Measurements from ENCODE around the gene NACC2. TPM values are rescaled to one million over a fixed set of nuclear protein-coding genes. Genes with fewer than 3 reads are reported as not detected.

NACC2 gene
- total and polyA plus RNA-seq, 8 donors: 3.6 to 29.5 (median 5.5) TPM

DNA sequence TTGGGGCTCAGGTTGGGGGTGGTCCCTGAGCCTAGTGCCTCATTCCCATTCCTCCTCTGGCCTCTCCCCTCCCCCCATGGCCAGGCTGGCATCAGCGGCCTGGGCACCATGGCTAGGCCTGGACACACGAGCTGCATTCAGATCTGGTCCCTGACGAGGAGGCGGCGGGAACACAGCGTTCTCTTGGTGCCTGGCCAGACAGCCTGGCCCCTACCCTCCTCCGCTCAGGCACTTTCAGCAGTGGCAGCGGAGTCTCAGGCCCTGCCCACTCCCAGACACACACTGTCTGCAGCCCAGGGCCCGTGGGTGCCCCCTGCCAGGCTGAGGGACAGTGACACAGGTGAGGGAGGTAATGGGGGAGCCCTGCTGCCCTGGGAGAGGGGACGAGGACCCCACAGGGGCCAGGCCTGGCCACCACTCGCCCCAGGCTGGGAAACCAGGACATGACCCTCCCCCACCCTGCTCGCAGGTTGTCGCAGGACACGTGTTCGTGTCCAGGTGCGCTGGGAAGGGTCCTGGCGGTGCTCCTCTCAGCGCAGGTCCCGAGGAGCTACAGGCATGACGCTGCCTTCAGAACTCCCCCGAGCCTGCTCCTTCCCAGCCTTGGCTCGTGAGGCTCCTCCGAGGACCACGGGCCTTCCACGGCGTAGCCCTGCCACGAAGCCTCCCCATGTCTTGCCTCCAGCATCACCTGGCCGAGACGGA, 114.0 kb downstream of the NACC2 start:
- DNase-seq (peak in 1 of 4 donors; percentile 69), ATAC-seq (no peak)
- H3K27ac ChIP-seq: no peak overlapping the region
- TF ChIP-seq, protein P1, sequence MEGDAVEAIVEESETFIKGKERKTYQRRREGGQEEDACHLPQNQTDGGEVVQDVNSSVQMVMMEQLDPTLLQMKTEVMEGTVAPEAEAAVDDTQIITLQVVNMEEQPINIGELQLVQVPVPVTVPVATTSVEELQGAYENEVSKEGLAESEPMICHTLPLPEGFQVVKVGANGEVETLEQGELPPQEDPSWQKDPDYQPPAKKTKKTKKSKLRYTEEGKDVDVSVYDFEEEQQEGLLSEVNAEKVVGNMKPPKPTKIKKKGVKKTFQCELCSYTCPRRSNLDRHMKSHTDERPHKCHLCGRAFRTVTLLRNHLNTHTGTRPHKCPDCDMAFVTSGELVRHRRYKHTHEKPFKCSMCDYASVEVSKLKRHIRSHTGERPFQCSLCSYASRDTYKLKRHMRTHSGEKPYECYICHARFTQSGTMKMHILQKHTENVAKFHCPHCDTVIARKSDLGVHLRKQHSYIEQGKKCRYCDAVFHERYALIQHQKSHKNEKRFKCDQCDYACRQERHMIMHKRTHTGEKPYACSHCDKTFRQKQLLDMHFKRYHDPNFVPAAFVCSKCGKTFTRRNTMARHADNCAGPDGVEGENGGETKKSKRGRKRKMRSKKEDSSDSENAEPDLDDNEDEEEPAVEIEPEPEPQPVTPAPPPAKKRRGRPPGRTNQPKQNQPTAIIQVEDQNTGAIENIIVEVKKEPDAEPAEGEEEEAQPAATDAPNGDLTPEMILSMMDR (IDR thresholded peaks at IDR 0.05): no peak
- H3K27me3 ChIP-seq: peaks cover 0 to 64% of the 10 kb centered on the region in 2 donors
- intact Hi-C loops (cut with DNase I): no loop called here
- H3K9me3 ChIP-seq: no peaks in the 10 kb centered on the region
- no peaks in the 10 kb centered on the region for H3K36me3 ChIP-seq
- H3K4me3 ChIP-seq: no peak overlapping the region
- peaks cover 0 to 13% of the 10 kb centered on the region in 2 donors for H3K4me1 ChIP-seq

DNA sequence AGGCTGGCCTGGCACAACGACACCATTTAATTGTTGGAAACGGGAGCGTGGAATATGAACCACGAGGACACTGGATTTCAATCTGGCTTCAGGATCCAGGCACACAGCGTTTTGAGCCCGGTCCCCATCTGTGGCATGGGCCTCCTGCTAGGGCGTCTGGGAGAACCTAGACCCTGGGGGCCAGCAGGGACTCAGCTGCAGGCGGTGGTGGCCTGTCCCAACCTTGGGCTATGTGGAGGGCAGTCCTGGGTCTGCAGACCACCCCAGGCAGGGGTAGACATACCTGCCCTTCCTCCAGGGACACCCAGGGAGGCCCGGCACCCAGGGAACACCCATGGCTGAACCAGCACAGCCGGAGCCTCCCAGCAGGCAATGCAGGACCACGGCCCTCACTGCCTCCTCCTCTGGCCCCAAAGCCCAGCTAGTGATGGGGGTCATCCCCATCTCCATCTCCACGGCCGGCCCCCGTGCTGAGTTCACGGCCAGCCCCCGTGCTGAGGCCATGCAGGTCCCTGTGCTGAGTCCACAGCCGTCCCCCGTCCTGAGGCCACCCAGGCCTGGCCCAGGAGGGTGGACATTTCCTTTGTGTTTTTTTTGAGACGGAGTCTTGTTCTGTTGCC, 115.4 kb downstream of the NACC2 start:
- no peak overlapping the region for H3K27ac ChIP-seq
- ATAC-seq (no peak), DNase-seq (peak in 1 of 4 donors; percentile 76)
- TF ChIP-seq, protein P1 (IDR thresholded peaks at IDR 0.05): no peak
- no peaks in the 10 kb centered on the region for H3K36me3 ChIP-seq
- H3K27me3 ChIP-seq: peaks cover 0 to 50% of the 10 kb centered on the region in 2 donors
- H3K4me3 ChIP-seq: no peak overlapping the region
- no peaks in the 10 kb centered on the region for H3K9me3 ChIP-seq
- intact Hi-C loops (cut with DNase I): loop anchor here in 1 of 2 donors (10.0 kb wide), 1 partner anchor 145 kb away; no protein-coding TSS in a partner anchor
- H3K4me1 ChIP-seq: peaks cover 0 to 13% of the 10 kb centered on the region in 2 donors

DNA sequence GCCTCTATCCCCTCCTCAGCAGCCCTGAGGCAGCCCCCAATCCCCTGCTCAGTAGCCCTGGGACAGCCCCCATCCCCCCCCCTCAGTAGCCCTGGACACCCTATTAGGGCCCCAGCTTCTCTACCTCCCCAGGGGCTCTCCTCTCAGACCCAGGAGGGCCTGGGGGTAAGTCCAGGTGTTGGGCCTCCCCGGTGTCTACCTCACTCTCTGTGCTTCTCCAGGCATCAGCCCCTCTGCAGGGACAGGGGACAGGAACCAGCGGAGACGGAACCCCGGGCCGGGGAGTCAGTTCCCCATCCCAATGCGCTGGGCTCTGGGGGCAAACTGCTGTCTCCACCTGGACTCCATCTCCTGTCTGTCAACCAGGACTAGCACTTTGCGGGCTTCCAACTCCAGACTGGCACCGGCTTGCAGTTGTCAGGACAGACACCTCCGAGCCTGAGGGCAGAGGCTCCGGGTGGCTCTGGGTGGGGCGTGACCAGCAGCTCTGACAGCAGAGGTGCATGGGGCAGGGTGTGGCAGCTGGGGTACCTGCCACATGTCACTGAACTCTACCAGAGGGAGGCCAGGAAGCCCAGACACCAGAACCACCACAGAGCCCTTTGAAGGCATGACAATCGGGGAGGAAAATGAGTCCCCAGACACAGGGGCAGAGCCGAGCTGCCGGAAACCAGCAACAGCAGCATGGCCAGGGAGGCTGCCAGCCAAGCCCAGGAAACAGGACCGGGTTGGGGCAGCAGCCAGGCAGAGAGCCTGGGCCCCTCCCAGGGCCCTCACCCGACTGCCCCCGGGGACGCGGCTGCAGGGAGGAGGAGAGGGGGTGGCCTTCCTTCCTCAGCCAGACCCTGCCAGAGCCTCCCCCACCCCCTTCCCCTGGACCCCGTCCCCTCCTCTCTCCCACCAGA, 116.2 kb downstream of the NACC2 start:
- H3K4me3 ChIP-seq: no peak overlapping the region
- TF ChIP-seq, protein P1 (IDR thresholded peaks at IDR 0.05): no peak
- no peaks in the 10 kb centered on the region for H3K9me3 ChIP-seq
- peaks cover 0 to 42% of the 10 kb centered on the region in 2 donors for H3K27me3 ChIP-seq
- intact Hi-C loops (cut with DNase I): loop anchor here in 1 of 2 donors (10.0 kb wide), 1 partner anchor 146 kb away; no protein-coding TSS in a partner anchor
- ATAC-seq: no peak
- no peak overlapping the region for H3K27ac ChIP-seq
- H3K4me1 ChIP-seq: peaks cover 0 to 15% of the 10 kb centered on the region in 2 donors
- peak in 1 of 4 donors; percentile 69 for DNase-seq
- H3K36me3 ChIP-seq: no peaks in the 10 kb centered on the region

GRCh38 chr9:135976944-135977343, 118.1 kb downstream of the NACC2 start:
- peak in 1 of 4 donors; percentile 56 for DNase-seq
- H3K9me3 ChIP-seq: no peaks in the 10 kb centered on the region
- intact Hi-C loops (cut with DNase I): loop anchor here in 1 of 2 donors (10.0 kb wide), 1 partner anchor 148 kb away; no protein-coding TSS in a partner anchor
- no peak overlapping the region for H3K27ac ChIP-seq
- H3K27me3 ChIP-seq: peaks cover 0 to 30% of the 10 kb centered on the region in 2 donors
- H3K36me3 ChIP-seq: no peaks in the 10 kb centered on the region
- H3K4me3 ChIP-seq: no peak overlapping the region
- TF ChIP-seq, protein P1 (IDR thresholded peaks at IDR 0.05): no peak
- H3K4me1 ChIP-seq: peaks cover 0 to 22% of the 10 kb centered on the region in 2 donors
- no peak for ATAC-seq

Data from left lung (tissue), 10 donors.